Neural progenitor cell (in vitro differentiated cells): ENCODE results near the gene NOXA1.

Experiments
- EZH2 ChIP-seq: fragments of 200-600 bp; sonication (generic); IDR thresholded peaks from 2 replicates; pipeline ENCODE4 v1.6.1; 2017; ENCODE audit warnings: antibody characterized with exemption, mild to moderate bottlenecking, moderate library complexity
- EZH2phosphoT487 ChIP-seq: fragments of 200-600 bp; sonication (generic); IDR thresholded peaks from 2 replicates; pipeline ENCODE4 v1.6.1; 2017; ENCODE audit warnings: antibody characterized with exemption
- TF ChIP-seq, protein P1 (sequence below): fragments of 200-600 bp; sonication (generic); IDR thresholded peaks from 2 replicates; pipeline ENCODE4 v1.5.1; 2017; ENCODE audit warnings: antibody characterized with exemption, mild to moderate bottlenecking

- TF ChIP-seq EZH2: no peak
- TF ChIP-seq, protein P1, sequence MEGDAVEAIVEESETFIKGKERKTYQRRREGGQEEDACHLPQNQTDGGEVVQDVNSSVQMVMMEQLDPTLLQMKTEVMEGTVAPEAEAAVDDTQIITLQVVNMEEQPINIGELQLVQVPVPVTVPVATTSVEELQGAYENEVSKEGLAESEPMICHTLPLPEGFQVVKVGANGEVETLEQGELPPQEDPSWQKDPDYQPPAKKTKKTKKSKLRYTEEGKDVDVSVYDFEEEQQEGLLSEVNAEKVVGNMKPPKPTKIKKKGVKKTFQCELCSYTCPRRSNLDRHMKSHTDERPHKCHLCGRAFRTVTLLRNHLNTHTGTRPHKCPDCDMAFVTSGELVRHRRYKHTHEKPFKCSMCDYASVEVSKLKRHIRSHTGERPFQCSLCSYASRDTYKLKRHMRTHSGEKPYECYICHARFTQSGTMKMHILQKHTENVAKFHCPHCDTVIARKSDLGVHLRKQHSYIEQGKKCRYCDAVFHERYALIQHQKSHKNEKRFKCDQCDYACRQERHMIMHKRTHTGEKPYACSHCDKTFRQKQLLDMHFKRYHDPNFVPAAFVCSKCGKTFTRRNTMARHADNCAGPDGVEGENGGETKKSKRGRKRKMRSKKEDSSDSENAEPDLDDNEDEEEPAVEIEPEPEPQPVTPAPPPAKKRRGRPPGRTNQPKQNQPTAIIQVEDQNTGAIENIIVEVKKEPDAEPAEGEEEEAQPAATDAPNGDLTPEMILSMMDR: no peak
- no peak for TF ChIP-seq EZH2phosphoT487
These were observed 31.8 kb upstream of the NOXA1 start for GRCh38 chr9:137391411-137391754.
